T-helper 1 cell treated with Interleukin-12 subunit alpha and Interleukin-12 subunit beta and Interleukin-4 antibody, amounts not matched to agents 30 μg/mL and 1 μg/mL, for 36 hours (primary cell): ENCODE data around the gene PHB1.
A peak's percentile ranks its signal among the peaks of the same experiment; 100 is the strongest.
"Not testable (repeated sequence)": the region's sequence is repeated elsewhere in the genome, so short reads cannot be mapped to it uniquely, and the experiment has no call there.

Experiments used
- H3K27ac Mint-ChIP-seq: one replicate; pipeline ENCODE4 v1.8.0; 2021; ENCODE audit warnings: mild to moderate bottlenecking, mixed read lengths
- H3K27me3 Mint-ChIP-seq: one replicate; pipeline ENCODE4 v1.8.0; 2021; ENCODE audit warnings: low read depth, mixed read lengths
- H3K36me3 Mint-ChIP-seq: one replicate; pipeline ENCODE4 v1.8.0; 2021; ENCODE audit warnings: low read depth, mixed read lengths
- H3K4me1 Mint-ChIP-seq: one replicate; pipeline ENCODE4 v1.8.0; 2021; ENCODE audit warnings: low read depth, mixed read lengths
- H3K4me3 Mint-ChIP-seq: one replicate; pipeline ENCODE4 v1.8.0; 2021; ENCODE audit warnings: mild to moderate bottlenecking, moderate library complexity, mixed read lengths
- H3K9me3 Mint-ChIP-seq: one replicate; pipeline ENCODE4 v1.8.0; 2021; ENCODE audit warnings: mixed read lengths

The PHB1 gene

DNA sequence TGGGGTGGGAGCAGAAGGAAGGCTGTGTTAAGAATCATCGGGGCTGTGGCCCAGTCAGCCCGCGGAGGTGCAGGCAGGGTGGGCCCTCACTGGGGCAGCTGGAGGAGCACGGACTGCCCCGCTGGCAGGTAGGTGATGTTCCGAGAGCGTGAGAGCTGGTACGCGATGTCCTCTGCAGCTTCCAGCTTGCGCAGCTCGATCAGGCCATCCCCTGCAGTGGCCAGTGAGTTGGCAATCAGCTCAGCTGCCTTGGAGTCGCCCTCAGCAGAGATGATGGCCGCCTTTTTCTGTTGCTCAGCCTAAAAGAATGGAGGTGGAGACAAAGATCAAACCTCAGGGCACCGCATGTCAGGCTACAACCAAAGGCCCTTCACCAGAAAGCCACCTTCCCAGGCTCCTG lies 9.8 kb downstream of the PHB1 start:
- no peaks in the 10 kb centered on the region for H3K27me3 Mint-ChIP-seq
- H3K9me3 Mint-ChIP-seq, result no peaks in the 10 kb centered on the region
- peaks cover 26% of the 10 kb centered on the region for H3K4me1 Mint-ChIP-seq
- no peak overlapping the region for H3K4me3 Mint-ChIP-seq
- H3K27ac Mint-ChIP-seq, result no peak overlapping the region
- peaks cover 47% of the 10 kb centered on the region for H3K36me3 Mint-ChIP-seq

DNA sequence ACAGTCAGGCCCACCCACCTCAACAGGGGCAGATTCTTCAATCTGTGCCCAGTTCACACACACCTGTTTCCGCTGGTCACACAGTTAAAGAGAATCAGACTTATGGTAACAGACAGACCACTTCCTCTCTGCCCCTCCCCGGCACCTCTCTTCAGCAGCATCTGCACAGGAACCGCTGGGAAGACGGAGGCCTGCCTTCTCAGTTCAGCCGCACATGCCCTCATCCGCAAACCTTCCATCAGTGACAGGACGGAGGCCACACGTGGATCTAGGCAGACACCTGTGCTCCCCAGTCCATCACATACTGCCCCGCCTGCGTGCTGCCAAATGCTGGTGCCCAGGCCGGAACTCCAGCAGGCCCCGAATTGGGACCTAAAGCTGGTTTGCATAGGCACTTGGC lies 10.3 kb downstream of the PHB1 start:
- peaks cover 47% of the 10 kb centered on the region for H3K36me3 Mint-ChIP-seq
- H3K27ac Mint-ChIP-seq, result peak overlapping the region; percentile 7
- no peaks in the 10 kb centered on the region for H3K27me3 Mint-ChIP-seq
- H3K4me1 Mint-ChIP-seq, result peaks cover 26% of the 10 kb centered on the region
- H3K4me3 Mint-ChIP-seq, result no peak overlapping the region
- no peaks in the 10 kb centered on the region for H3K9me3 Mint-ChIP-seq

DNA sequence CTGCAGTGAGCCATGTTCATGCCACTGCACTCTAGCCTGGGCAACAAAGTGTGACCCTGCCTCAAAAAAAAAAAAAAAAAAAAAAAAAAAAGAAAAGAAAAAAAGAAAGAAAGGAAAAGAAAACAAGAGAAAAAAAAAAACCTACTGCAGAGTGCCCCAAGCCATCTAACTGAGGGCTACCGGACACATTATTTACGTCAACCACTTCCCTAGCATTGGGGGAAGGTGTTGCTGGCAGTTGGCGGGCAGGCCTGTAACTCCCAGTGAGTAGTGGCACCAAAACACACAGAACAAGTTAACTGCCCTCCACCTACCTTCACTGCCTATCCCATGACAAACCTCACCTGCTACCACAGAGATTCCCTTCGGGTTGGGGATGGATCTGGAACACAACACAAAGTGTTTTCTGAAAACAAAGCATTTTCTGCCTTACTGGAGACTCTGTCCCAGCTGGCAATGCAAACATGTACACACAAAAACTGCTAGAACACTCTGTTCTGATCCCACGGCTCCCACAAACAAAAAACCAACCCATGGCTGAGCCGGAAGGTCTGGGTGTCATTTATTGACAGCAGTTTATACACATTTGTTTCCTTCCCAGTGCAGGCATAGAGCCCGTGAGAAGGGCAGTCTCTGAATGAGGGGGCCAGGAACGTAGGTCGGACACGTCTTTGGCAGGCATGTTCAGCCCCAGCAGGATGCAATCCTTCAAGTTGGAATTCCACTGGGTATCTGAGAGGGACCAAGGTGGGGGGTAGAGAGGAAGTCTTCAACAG lies 11.0 kb downstream of the PHB1 start:
- Mint-ChIP-seq H3K27ac (no peak overlapping the region), H3K4me1 (peaks cover 21% of the 10 kb centered on the region), H3K4me3 (no peak overlapping the region), H3K36me3 (peaks cover 41% of the 10 kb centered on the region), H3K9me3 (no peaks in the 10 kb centered on the region), H3K27me3 (no peaks in the 10 kb centered on the region)

DNA sequence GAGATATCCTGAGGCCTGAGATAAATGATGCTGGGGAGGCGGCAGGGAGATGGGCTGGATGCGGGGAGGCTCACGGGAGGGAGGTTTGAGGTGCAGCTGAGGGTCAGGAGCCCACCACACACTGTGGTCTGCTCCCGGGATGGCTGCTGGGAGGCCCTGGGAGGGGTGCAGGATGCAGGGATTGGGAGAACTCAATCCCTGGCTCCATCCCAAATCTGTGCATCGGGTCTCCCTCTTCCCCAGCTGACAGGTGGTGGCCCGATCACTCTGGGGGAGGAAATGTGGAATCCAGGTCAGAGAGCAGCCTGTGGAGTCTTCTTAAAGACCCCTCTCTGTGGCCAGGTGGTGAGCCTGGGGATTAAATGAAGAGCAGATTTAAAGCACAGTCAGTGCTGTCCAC lies 12.0 kb downstream of the PHB1 start:
- peaks cover 12% of the 10 kb centered on the region for H3K4me1 Mint-ChIP-seq
- H3K4me3 Mint-ChIP-seq, result no peak overlapping the region
- no peaks in the 10 kb centered on the region for H3K9me3 Mint-ChIP-seq
- H3K27ac Mint-ChIP-seq, result no peak overlapping the region
- peaks cover 31% of the 10 kb centered on the region for H3K36me3 Mint-ChIP-seq
- no peaks in the 10 kb centered on the region for H3K27me3 Mint-ChIP-seq

DNA sequence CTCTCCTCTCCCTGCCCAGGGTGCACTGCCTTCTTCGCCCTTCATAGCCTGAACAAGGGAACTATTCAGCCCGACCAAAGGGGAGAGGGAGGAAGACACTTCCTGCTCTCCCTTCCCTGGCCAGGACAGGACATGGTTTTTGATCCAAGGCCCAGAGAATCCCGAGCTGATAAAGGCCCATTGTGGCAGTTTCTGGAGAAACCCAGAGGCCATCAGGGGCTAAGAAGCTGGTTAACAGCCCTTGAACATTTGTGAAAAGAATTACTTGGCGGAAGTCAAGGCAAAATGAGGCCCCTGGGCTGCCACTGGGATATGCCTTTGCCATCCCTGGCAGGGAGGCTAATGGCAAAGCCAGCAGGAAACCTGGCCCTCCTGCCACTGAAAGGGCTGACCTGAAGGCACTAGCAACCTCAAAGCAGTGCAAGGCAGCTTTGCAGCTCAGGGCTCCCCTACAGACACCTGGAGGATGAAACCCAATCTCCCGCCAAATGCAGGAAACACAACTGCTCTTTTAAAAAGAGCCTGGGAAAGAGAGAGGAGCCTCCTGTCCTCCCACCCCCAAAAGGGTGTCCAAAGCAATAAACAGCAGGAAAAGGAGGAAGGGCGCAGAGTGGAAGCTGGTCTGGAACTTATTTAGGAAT lies 12.6 kb downstream of the PHB1 start:
- peaks cover 3% of the 10 kb centered on the region for H3K27me3 Mint-ChIP-seq
- H3K4me3 Mint-ChIP-seq, result no peak overlapping the region
- no peaks in the 10 kb centered on the region for H3K9me3 Mint-ChIP-seq
- H3K27ac Mint-ChIP-seq, result no peak overlapping the region
- H3K36me3 Mint-ChIP-seq, result peaks cover 27% of the 10 kb centered on the region
- peaks cover 14% of the 10 kb centered on the region for H3K4me1 Mint-ChIP-seq

DNA sequence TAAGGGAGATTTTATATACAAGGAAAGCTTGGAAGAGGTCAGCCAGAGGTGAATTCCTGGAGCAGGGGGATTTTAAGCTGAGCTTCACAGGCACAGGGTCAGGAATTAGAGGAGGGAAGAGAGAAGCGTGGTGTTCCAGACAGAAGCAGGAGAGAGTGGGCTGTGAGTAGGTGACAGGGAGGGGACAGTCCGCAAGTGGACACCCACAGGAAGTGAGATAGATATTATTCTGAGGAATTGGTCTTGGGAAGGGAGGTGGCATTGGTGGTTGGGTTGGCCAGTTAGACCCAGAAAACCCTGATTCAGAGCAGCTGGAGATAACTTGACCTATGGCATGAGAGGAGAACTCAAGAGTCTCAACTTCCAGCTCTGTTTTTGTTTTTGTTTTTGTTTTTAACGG lies 14.7 kb downstream of the PHB1 start:
- no peak overlapping the region for H3K4me3 Mint-ChIP-seq
- H3K27ac Mint-ChIP-seq, result no peak overlapping the region
- H3K27me3 Mint-ChIP-seq, result peaks cover 11% of the 10 kb centered on the region
- H3K36me3 Mint-ChIP-seq, result peaks cover 14% of the 10 kb centered on the region
- H3K9me3 Mint-ChIP-seq, result no peaks in the 10 kb centered on the region
- H3K4me1 Mint-ChIP-seq, result peaks cover 16% of the 10 kb centered on the region

DNA sequence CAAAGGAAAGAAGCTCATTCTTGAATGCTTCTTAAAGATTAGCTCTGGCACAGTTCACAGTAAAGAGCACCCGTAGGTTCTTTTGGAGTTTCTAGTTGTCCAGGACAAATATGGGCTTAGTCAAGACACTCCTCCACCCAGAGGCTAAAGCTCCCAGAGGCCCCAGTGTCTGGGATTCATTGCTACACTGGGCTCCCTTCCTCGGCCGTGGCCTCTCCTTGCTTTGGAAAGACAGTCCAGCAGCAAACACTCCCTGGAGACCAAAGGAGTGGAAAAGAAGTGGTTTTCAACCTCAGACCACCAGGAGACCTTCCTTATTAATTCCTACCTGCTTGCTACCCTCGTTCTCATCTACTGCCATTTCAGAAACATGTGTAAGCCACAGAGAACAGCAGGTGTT lies 17.1 kb downstream of the PHB1 start:
- Mint-ChIP-seq H3K27ac (no peak overlapping the region), H3K36me3 (no peaks in the 10 kb centered on the region), H3K4me1 (peaks cover 17% of the 10 kb centered on the region), H3K9me3 (no peaks in the 10 kb centered on the region), H3K4me3 (no peak overlapping the region), H3K27me3 (peaks cover 11% of the 10 kb centered on the region)

DNA sequence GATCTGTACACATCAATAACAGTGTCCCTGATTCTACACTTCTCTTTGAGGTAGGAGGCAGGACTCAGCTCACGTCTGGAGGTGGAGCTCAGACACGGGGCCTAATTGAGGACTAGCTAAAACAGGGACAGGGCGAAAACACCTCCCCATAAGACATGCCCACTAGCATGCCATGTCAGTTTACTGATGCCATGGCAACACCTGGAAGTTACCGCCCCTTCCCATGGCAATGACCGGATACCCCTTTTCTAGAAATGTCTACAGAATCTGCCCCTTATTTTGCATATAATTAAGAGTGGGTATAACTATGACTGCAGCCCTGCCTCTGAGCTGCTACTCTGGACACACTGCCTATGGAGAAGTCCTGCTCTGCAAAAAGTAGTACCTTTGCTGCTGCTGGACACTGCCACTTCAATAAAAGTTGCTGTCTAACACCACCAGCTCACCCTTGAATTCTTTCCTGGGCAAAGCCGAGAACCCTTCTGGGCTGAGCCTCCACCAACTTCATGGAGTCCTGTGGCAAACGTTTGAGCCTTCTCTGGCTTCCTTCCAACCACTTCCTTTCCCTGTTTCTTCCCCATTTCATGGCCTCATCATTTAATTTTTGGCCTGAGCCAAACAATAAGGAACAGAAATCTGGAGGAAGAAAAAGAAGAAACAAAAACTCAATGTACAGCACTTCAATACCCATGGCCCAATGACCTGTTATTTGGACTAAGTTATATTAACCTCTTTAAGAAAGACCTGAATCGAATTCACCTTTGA lies 21.0 kb downstream of the PHB1 start:
- H3K9me3 Mint-ChIP-seq, result no peaks in the 10 kb centered on the region
- H3K36me3 Mint-ChIP-seq, result peaks cover 2% of the 10 kb centered on the region
- H3K27ac Mint-ChIP-seq, result no peak overlapping the region
- peaks cover 11% of the 10 kb centered on the region for H3K27me3 Mint-ChIP-seq
- peaks cover 40% of the 10 kb centered on the region for H3K4me1 Mint-ChIP-seq
- H3K4me3 Mint-ChIP-seq, result no peak overlapping the region

DNA sequence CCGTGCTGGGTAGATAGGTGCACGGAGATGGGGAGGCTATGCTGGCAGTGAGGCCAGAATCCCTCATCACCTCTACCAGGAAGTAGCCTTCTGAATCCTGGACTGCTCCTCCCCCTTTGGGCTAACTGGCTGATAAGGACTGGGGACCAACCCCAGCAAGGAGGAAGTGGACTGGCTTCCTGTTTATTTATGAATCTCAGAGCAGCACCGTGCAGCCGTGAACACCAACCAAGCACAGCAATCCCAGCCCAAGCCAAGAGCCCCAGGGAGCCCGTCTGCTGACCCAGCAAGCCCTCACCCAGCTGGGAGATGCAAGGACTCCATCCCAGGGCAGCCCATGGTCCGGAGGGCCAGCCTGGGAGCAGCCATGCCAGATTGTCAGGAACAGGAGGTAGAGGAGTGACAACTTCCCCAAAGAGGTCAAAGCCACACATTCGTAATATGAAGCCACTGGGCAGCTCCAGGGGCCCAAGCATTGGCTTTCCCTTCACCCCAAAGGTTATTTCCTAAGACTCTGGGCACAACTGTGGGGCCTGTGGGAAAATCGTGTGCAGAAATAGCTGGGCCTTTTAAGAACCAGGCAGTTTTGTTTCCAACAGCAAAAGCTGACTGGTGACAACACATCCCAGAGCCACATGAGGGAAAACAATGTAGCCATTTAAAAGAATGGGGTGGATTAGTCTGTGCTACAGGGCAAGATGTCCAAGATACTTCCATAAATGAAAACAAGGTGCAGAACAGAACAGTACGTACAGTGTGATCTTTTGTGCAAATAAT lies 23.9 kb downstream of the PHB1 start:
- H3K9me3 Mint-ChIP-seq, result no peaks in the 10 kb centered on the region
- no peaks in the 10 kb centered on the region for H3K27me3 Mint-ChIP-seq
- peak overlapping the region; percentile 75 for H3K4me3 Mint-ChIP-seq

DNA sequence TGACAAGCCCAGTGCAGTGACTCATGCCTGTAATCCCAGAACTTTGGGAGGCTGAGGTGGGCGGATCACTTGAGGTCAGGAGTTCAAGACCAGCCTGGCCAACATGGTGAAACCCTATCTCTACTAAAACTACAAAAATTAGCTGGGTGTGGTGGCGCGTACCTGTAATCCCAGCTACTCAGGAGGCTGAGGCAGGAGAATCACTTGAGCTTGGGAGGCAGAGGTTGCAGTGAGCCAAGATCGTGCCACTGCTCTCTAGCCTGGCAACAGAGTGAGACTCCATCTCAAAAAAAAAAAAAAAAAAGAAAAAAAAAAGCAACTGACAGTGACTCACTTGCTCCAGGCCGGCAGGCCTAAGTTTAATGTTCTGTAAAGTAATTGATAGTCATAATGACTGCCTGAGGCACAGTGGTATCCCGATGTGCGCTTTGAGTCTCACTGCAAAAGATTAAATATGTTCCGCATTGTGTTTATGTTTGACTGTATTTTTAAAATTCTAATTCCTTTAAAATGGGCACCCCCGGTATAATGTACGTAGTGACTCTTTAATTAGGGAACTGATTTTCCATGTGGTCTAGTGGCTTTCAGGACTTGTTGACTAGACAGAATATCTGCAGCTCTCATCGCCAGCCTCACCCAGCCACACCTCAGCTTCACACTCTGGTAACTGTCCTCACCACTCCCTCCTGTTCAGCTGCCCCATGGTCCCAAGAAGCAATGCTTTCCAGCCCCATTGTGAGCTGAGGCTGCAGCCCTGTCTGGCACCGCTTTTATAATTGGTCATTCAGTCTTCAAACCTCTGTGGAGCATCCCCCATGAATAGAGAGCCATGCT lies 25.0 kb downstream of the PHB1 start:
- H3K9me3 Mint-ChIP-seq, H3K36me3 Mint-ChIP-seq, H3K27me3 Mint-ChIP-seq: not testable (repeated sequence)
- Mint-ChIP-seq H3K27ac (peak overlapping the region; percentile 71), H3K4me3 (peak overlapping the region; percentile 29), H3K4me1 (peaks cover 52% of the 10 kb centered on the region)

More for the DNA sequence above, 23.9 kb downstream of the PHB1 start:
- Mint-ChIP-seq H3K36me3 (peaks cover 6% of the 10 kb centered on the region), H3K4me1 (peaks cover 55% of the 10 kb centered on the region), H3K27ac (peak overlapping the region; percentile 94)

DNA sequence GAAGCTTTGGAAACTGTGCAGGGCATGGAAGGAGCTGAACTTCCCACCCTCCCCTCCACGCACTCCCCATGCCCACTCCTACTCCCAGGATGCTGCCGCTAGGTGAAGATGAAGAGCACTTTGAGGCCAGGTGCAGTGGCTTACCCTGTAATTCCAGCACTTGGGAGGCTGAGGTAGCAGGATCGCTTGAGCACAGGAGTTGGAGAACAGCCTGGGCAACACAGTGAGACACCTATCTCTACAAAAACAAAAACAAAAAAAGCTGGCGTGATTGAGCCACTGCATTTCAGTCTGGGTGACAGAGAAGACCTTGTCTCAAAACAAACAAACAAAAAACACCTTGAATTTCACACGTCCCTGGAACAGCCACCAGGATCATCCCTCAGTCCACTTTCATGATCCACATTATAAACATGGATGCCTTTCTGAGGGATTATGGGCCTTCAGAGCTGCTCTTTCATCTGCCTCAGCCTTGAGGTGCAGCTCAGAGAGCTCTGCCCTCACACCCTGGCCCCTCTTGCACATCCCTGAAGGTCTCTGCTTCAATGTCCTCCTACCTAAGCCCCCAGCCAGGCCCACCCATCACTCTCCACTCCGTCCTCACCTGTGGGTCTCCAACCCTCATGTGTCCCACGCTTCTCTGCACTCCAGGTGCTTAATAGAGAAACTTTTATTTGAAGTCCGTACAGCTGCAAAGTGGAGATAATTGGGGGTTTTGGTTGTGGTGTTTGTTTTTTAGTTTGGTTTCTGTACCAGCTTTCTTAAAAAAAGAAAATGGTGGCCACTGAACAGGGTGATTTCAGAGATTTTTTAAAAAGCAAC lies 25.8 kb downstream of the PHB1 start:
- Mint-ChIP-seq H3K4me3 (peak overlapping the region; percentile 78), H3K4me1 (peaks cover 49% of the 10 kb centered on the region), H3K9me3 (no peaks in the 10 kb centered on the region), H3K27ac (peak overlapping the region; percentile 97), H3K27me3 (no peaks in the 10 kb centered on the region), H3K36me3 (peaks cover 6% of the 10 kb centered on the region)

DNA sequence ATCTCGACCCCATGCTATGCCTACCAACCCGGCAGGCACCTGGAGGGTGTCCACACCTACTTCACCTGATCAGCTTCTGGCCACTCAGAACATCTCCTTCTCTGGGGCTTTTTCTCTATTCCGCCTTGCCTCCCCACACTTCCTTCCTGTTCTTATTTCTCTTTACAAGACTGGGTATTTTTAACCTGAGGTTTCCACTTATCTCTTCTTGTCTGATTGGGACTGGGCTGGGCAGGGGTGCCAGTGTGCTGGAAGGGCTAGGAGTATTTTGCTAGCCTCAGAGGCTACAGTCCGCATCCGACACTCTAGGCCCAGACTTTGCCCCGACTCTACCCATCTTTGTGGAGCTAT lies 26.4 kb downstream of the PHB1 start:
- Mint-ChIP-seq H3K27ac (peak overlapping the region; percentile 97), H3K9me3 (no peaks in the 10 kb centered on the region), H3K4me3 (peak overlapping the region; percentile 78), H3K4me1 (peaks cover 42% of the 10 kb centered on the region), H3K36me3 (peaks cover 6% of the 10 kb centered on the region), H3K27me3 (no peaks in the 10 kb centered on the region)
